Heart left ventricle (tissue), 16 donors: ENCODE data around the gene CCDC87. TPM values are rescaled to one million over a fixed set of nuclear protein-coding genes. Genes with fewer than 3 reads are reported as not detected.

ENCODE experiments used
- ATAC-seq, 4 donors: fragments of 200-7000 bp; cut with Tn5 transposase; one replicate each; pipeline ENCODE4 v1.9.1; 2020 to 2022; ENCODE audit warnings: moderate library complexity in 4 of 4, mild to moderate bottlenecking in 3 of 4, moderate number of reproducible peaks in 1 of 4
- DNase-seq, 5 donors: peaks; one replicate each; pipeline ENCODE4 v3.0.0-alpha.2; 2020
- H3K27ac ChIP-seq, 12 donors: fragments of 200-600 bp; sonication (generic) in 4 of 12; one replicate each; pipeline versions ENCODE4 v1.5.0 to v1.8.0; 2016 to 2022; ENCODE audit warnings: mild to moderate bottlenecking in 2 of 12
- H3K27me3 ChIP-seq, 9 donors: fragments of 200-600 bp; sonication (generic) in 2 of 9; one replicate each; pipeline versions ENCODE4 v1.5.1 to v1.8.0; 2016 to 2022; ENCODE audit warnings: mild to moderate bottlenecking in 3 of 9
- H3K36me3 ChIP-seq, 9 donors: fragments of 200-600 bp; sonication (generic) in 2 of 9; one replicate each; pipeline versions ENCODE4 v1.5.0 to v1.8.0; 2018 to 2022; ENCODE audit warnings: mild to moderate bottlenecking in 2 of 9
- H3K4me1 ChIP-seq, 12 donors: fragments of 200-600 bp; sonication (generic) in 4 of 12; one replicate each; pipeline versions ENCODE4 v1.5.0 to v1.8.0; 2016 to 2022; ENCODE audit warnings: mild to moderate bottlenecking in 3 of 12
- H3K4me3 ChIP-seq, 12 donors: fragments of 200-600 bp; sonication (generic) in 4 of 12; one replicate each; pipeline versions ENCODE4 v1.5.0 to v1.8.0; 2017 to 2022; ENCODE audit warnings: mild to moderate bottlenecking in 9 of 12, moderate library complexity in 4 of 12
- H3K9me3 ChIP-seq, 12 donors: fragments of 200-600 bp; sonication (generic) in 4 of 12; one replicate each; pipeline versions ENCODE4 v1.5.0 to v1.8.0; 2016 to 2022; ENCODE audit warnings: mild to moderate bottlenecking in 1 of 12
- CTCF ChIP-seq, 12 donors: fragments of 200-600 bp; sonication (generic) in 4 of 12; IDR thresholded peaks; one replicate each; pipeline versions ENCODE4 v1.5.0 to v1.8.0; 2018 to 2022; ENCODE audit warnings: antibody characterized with exemption in 12 of 12, mild to moderate bottlenecking in 5 of 12
- POLR2A ChIP-seq, 2 donors: fragments of 450-650 bp; IDR thresholded peaks; one replicate each; pipeline ENCODE4 v1.6.1; 2017; ENCODE audit warnings: antibody characterized with exemption in 2 of 2, mild to moderate bottlenecking in 2 of 2, moderate library complexity in 2 of 2
- WGBS, 4 donors: extraction: QIAGEN DNeasy Blood & Tissue Kit in 2 of 4; methylation state at CpG; one replicate each; pipeline versions ENCODE4 v1.1.5 to v1.1.7; 2013 to 2018; 5-methylcytosine and 5-hydroxymethylcytosine counted together
- intact Hi-C, 10 donors: fragments of 100-400 bp; cut with DNase I; formaldehyde crosslinking; loops; one replicate each; pipeline versions ENCODE4 v1.11.1 to v1.14.2; 2022
- polyA plus RNA-seq, 2 donors: library from polyadenylated mRNA; stranded (reverse); fragments of 200-250 nt; gene quantifications; one replicate each; pipeline ENCODE4 v1.2.3, GENCODE V29; 2013
- total RNA-seq, 9 donors: library from RNA; depleted of rRNA in 2 of 9; stranded (reverse); fragments of >200 nt in 2 of 9; fragmentation: NEBNext Ultra II Directional in 3 of 9; extraction: Animal tissue kit (Norgen Biotek cat#: 25700) in 3 of 9; gene quantifications; one replicate each; pipeline versions ENCODE4 v1.1.0 to v1.2.4, GENCODE V29; 2016 to 2023
- donor health status: ischemic (EF 13 %, LVEDD 7.1; RV severe dilation, severe dysfunction).
- donor health status: healthy with polysubstance abuse.
- donor health status: DM: no; HTN: yes; CAD: no.
- donor health status: DM: no; HTN: no; CAD: no.
- donor health status: ischemic (EF 25% LVEDD 6.9; RV normal size, moderate dysfunction).
- donor health status: ischemic (EF 25% LVEDD 5.7; RV mildly dilated, moderate dysfunction).
- donor health status: healthy.
- donor health status: DM: yes; HTN: yes; CAD: no.
- donor health status: ischemic (EF 35%, LVEDD 5.7; RV mildly dilated, moderate dysfunction).
- donor health status: nonischemic (EF 11% LVEDD 7.7; RV severe dilation, severe dysfunction).
- donor health status: DM: yes; HTN: yes; CAD: no.
- donor health status: PGD.
- donor health status: ischemic (EF 29% LVEDD 5.4; RV normal size, mild dysfunction).
- donor health status: nonischemic (EF 23%, LVEDD 6.1; RV moderate dilation, normal function).

The CCDC87 gene
- total and polyA plus RNA-seq, 11 donors = 0.14 to 0.63 (median 0.25) TPM

GRCh38 chr11:66636411-66636810, 43.5 kb upstream of the CCDC87 start:
- Histone ChIP-seq H3K4me3 (no peak overlapping the region), H3K27me3 (no peaks in the 10 kb centered on the region), H3K4me1 (peaks cover 11 to 49% (median 29%) of the 10 kb centered on the region in 12 donors), H3K36me3 (peaks cover 0 to 52% (median 28%) of the 10 kb centered on the region in 9 donors), H3K27ac (no peak overlapping the region), H3K9me3 (no peaks in the 10 kb centered on the region)
- no peak for TF ChIP-seq CTCF (IDR thresholded peaks at IDR 0.05)
- no peak for TF ChIP-seq POLR2A (IDR thresholded peaks at IDR 0.05)
- ATAC-seq (no peak), DNase-seq (no peak)
- whole genome bisulfite sequencing, 4 donors = 71 to 82% (median 82%) methylated on average over 3 of the region's 3 CpGs
- intact Hi-C loops = loop anchor here in 1 of 10 donors (5.0 kb wide), 1 partner anchor 41 kb away; the partner anchor contains the start of gene RBM4B

DNA sequence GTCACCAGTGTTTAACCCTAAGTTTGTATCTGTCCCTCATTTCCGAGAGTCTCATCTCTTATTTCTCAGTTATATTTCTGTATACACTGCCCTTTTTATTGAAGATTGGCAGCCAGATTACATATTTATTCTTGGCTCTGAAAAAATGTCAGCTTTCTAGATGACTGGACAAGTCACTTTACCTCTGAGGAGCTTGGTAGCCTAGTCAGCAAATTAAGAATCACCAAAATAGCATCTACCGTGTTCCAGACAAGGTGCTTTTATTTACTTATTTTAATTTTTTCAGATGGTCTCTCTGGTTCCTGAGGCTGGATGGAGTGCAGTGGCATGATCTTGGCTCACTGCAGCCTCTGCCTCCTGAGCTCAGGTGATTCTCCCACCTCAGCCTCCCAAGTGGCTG, 40.1 kb upstream of the CCDC87 start:
- Histone ChIP-seq H3K9me3 (no peaks in the 10 kb centered on the region), H3K36me3 (peaks cover 0 to 64% (median 40%) of the 10 kb centered on the region in 9 donors), H3K4me1 (peaks cover 0 to 25% (median 8%) of the 10 kb centered on the region in 12 donors), H3K4me3 (no peak overlapping the region), H3K27ac (no peak overlapping the region), H3K27me3 (no peaks in the 10 kb centered on the region)
- DNase-seq (no peak), ATAC-seq (no peak)
- TF ChIP-seq CTCF (IDR thresholded peaks at IDR 0.05) (no peak), POLR2A (IDR thresholded peaks at IDR 0.05) (no peak)
- 70 to 87% (median 80%) methylated on average over 2 of the region's 2 CpGs for WGBS, 4 donors
- intact Hi-C loops = no loop called here

GRCh38 chr11:66631883-66632282, 39.0 kb upstream of the CCDC87 start:
- Histone ChIP-seq H3K9me3 (no peaks in the 10 kb centered on the region), H3K27ac (peak overlapping the region in 1 of 12 donors; percentile 28), H3K27me3 (no peaks in the 10 kb centered on the region), H3K4me3 (no peak overlapping the region), H3K4me1 (peaks cover 0 to 23% (median 0%) of the 10 kb centered on the region in 12 donors), H3K36me3 (peaks cover 0 to 74% (median 51%) of the 10 kb centered on the region in 9 donors)
- DNase-seq = no peak
- no peak for TF ChIP-seq POLR2A (IDR thresholded peaks at IDR 0.05)
- no peak for TF ChIP-seq CTCF (IDR thresholded peaks at IDR 0.05)
- intact Hi-C loops = no loop called here
- ATAC-seq = no peak
- 85 to 96% (median 90%) methylated on average over 6 of the region's 6 CpGs for WGBS, 4 donors

DNA sequence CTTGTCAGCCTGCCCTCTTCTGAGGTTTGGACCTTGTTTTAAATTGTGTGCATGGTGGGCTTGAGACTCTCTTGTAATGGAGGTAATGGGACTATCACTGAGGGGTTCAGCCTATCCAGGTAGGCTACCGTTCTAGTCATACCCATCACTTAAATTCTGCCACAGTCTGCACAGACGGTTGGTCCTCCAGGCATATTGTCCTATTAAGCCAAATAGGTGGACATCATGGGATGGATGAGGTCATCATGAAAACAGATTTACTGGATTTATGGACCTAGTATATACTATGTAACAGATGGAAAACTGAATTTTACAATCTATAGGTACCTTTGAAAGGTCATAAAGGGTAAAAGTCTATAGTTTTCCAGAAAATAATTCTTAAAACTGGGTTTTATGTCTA, 36.5 kb upstream of the CCDC87 start:
- H3K9me3 ChIP-seq = no peaks in the 10 kb centered on the region
- H3K36me3 ChIP-seq = peaks cover 3 to 94% (median 72%) of the 10 kb centered on the region in 9 donors
- H3K27me3 ChIP-seq = no peaks in the 10 kb centered on the region
- no peak overlapping the region for H3K27ac ChIP-seq
- no peak overlapping the region for H3K4me3 ChIP-seq
- peaks cover 0 to 27% (median 10%) of the 10 kb centered on the region in 12 donors for H3K4me1 ChIP-seq
- no peak for ATAC-seq
- WGBS, 4 donors = 77 to 89% (median 86%) methylated on average over 2 of the region's 2 CpGs
- TF ChIP-seq CTCF (IDR thresholded peaks at IDR 0.05) = no peak
- no peak for TF ChIP-seq POLR2A (IDR thresholded peaks at IDR 0.05)
- intact Hi-C loops = loop anchor here in 2 of 10 donors (10.0 kb wide), 1 partner anchor 45 kb away; the partner anchor contains the start of gene RBM4B (in 2 of the 2)
- no peak for DNase-seq
